Panc1 (cell line): Measurements from ENCODE around the gene CHTF18. TPM values are rescaled to one million over a fixed set of nuclear protein-coding genes. Genes with fewer than 3 reads are reported as not detected.

Experiments used
- ATAC-seq: fragments of 200-7000 bp; cut with Tn5 transposase; 2 replicates; pipeline ENCODE4 v1.9.1; 2020; ENCODE audit warnings: mild to moderate bottlenecking, moderate library complexity
- BruUV-seq: library from RNA; stranded (reverse); fragments of 400-500 nt; replicated peaks from 2 replicates; lab custom pipeline; 2021; lab: Mats Ljungman, UMichigan
- CTCF ChIA-PET: fragments of 300-600 bp; sonication (Branson Sonifier 250); formaldehyde crosslinking; loops from one replicate; lab custom pipeline; 2022; ENCODE audit warnings: antibody characterized with exemption; lab: Charles Lee
- POLR2A ChIA-PET: fragments of 300-600 bp; sonication (Branson Sonifier 250); formaldehyde crosslinking; loops from one replicate; lab custom pipeline; 2022; ENCODE audit warnings: antibody characterized with exemption; lab: Charles Lee
- DNase-seq: peaks from one replicate; pipeline ENCODE4 v3.0.0-alpha.2; 2010; ENCODE audit warnings: low read depth, low spot score
- H3K27ac ChIP-seq: 2 replicates; pipeline ENCODE4 v1.5.1; 2011; ENCODE audit warnings: mild to moderate bottlenecking, low read length, inconsistent platforms
- H3K27me3 ChIP-seq: fragments of 200-500 bp; sonication (Bioruptor generic); 2 replicates; pipeline ENCODE4 v1.6.0; 2014; ENCODE audit warnings: low read length, inconsistent platforms; ENCODE audit not compliant: control insufficient read depth, insufficient read depth
- H3K36me3 ChIP-seq: fragments of 200-500 bp; sonication (Bioruptor generic); 2 replicates; pipeline ENCODE4 v1.5.1; 2014; ENCODE audit warnings: inconsistent platforms, mild to moderate bottlenecking, low read length, moderate library complexity; ENCODE audit not compliant: control insufficient read depth, insufficient read depth
- H3K4me1 ChIP-seq: 2 replicates; pipeline ENCODE4 v1.5.1; 2011; ENCODE audit warnings: inconsistent platforms, mild to moderate bottlenecking, low read length, moderate library complexity; ENCODE audit not compliant: control insufficient read depth, insufficient read depth
- H3K4me3 ChIP-seq, 2 experiments: 2 replicates each; pipeline ENCODE4 v1.5.1; 2011 to 2012; ENCODE audit warnings: low read depth in 2 of 2, low read length in 2 of 2, mild to moderate bottlenecking in 2 of 2, inconsistent platforms in 1 of 2, moderate library complexity in 1 of 2
- H3K9me3 ChIP-seq: fragments of 200-500 bp; sonication (Bioruptor generic); 2 replicates; pipeline ENCODE4 v1.5.1; 2014; ENCODE audit warnings: low read depth, mild to moderate bottlenecking, inconsistent platforms, low read length, moderate library complexity; ENCODE audit not compliant: control insufficient read depth, insufficient read depth
- POLR2AphosphoS5 ChIP-seq: IDR thresholded peaks from 2 replicates; pipeline ENCODE4 v1.6.1; 2012; ENCODE audit warnings: mild to moderate bottlenecking, low read depth, low read length, moderate library complexity
- SIN3A ChIP-seq: IDR thresholded peaks from 2 replicates; pipeline ENCODE4 v1.6.1; 2012; ENCODE audit warnings: low read depth, mild to moderate bottlenecking, low read length, moderate library complexity, borderline replicate concordance; ENCODE audit not compliant: insufficient read depth
- TCF7L2 ChIP-seq: IDR thresholded peaks from 2 replicates; pipeline ENCODE4 v1.6.1; 2011; ENCODE audit warnings: mild to moderate bottlenecking, low read depth, low read length, inconsistent platforms
- in situ Hi-C: cut with HindIII; loops from 2 replicates; pipeline ENCODE4 v1.10.0; 2016; ENCODE audit warnings: low sequenced_read_pairs, low pct_unique_long_range_greater_than_20kb
- intact Hi-C: fragments of 100-400 bp; cut with micrococcal nuclease; formaldehyde crosslinking; loops from one replicate; pipeline ENCODE4 v1.10.0; 2022; ENCODE audit not compliant: unreplicated experiment
- total RNA-seq: library from RNA; stranded (reverse); gene quantifications from one replicate; pipeline ENCODE4 v1.2.1, GENCODE V29; 2021; ENCODE audit not compliant: unreplicated experiment
- TF ChIP-seq, protein P1 (sequence below): fragments of 450-650 bp; IDR thresholded peaks from 2 replicates; pipeline ENCODE4 v1.5.1; 2017; ENCODE audit warnings: mild to moderate bottlenecking
- TF ChIP-seq, protein P2 (sequence below), 2 experiments: IDR thresholded peaks; 2 replicates each; pipeline ENCODE4 v1.6.1; 2011 to 2012; ENCODE audit warnings: low read depth in 2 of 2, control low read depth in 1 of 2, low read length in 1 of 2, mild to moderate bottlenecking in 1 of 2, moderate library complexity in 1 of 2; ENCODE audit not compliant: insufficient read depth in 1 of 2

The CHTF18 gene
- total RNA-seq, 1 experiment from 2014 or later: 118 TPM

DNA sequence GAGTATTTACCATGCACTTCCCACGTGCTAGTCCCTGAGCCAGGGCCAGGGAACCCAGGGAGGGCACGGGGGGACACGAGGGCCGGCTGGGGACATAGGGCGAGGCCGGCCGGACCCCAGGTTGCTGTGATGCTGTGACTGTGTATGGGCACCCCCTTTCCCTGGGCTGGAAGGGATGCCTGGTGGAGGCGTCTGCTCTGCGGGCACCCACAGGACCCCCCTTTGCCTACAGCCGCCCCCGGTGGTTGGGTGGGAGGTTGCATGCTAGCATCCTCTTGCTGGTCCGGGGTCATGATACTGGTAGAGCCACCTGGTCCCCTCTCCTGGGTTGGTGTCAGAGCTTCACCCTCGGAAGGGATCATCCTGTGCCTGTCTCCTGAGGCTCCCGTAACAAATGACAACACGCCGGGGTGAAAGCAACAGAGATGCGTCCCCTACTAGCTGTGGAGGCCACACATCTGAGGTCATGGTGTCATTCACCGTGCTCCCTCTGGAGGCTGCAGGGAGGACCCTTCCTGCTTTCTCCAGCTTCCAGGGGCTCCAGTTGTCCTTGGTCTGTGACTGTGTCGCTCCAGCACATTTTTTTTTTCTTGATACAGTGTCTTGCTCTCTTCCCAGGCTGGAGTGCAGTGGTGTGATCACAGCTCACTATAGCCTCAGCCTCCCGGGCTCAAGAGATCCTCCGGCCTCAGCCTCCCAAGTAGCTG, 44.5 kb upstream of the CHTF18 start:
- TF ChIP-seq POLR2AphosphoS5: no peak
- TF ChIP-seq, protein P1, sequence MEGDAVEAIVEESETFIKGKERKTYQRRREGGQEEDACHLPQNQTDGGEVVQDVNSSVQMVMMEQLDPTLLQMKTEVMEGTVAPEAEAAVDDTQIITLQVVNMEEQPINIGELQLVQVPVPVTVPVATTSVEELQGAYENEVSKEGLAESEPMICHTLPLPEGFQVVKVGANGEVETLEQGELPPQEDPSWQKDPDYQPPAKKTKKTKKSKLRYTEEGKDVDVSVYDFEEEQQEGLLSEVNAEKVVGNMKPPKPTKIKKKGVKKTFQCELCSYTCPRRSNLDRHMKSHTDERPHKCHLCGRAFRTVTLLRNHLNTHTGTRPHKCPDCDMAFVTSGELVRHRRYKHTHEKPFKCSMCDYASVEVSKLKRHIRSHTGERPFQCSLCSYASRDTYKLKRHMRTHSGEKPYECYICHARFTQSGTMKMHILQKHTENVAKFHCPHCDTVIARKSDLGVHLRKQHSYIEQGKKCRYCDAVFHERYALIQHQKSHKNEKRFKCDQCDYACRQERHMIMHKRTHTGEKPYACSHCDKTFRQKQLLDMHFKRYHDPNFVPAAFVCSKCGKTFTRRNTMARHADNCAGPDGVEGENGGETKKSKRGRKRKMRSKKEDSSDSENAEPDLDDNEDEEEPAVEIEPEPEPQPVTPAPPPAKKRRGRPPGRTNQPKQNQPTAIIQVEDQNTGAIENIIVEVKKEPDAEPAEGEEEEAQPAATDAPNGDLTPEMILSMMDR: peak; percentile 45
- CTCF ChIA-PET: interaction anchor here (0.7 kb wide), 1 partner anchor 37 kb away, joined by 3 read pairs; no protein-coding TSS in a partner anchor
- Histone ChIP-seq H3K36me3 (peaks cover 3% of the 10 kb centered on the region; the same call in 1 of the 2 replicates), H3K4me3 (no peak overlapping the region), H3K27ac (no peak overlapping the region), H3K27me3 (no peaks in the 10 kb centered on the region), H3K4me1 (peaks cover 8% of the 10 kb centered on the region; the same call in 1 of the 2 replicates), H3K9me3 (no peaks in the 10 kb centered on the region)
- BruUV-seq: no TSS peak
- POLR2A ChIA-PET: interaction anchor here (0.6 kb wide), 1 partner anchor 66 kb away, joined by 3 read pairs; no protein-coding TSS in a partner anchor
- intact Hi-C loops (loop anchor here (5.0 kb wide), 1 partner anchor 43 kb away; the partner anchor contains the start of genes CHTF18 and RPUSD1), in situ Hi-C loops (no loop called here)
- ATAC-seq (no peak), DNase-seq (no peak)

DNA sequence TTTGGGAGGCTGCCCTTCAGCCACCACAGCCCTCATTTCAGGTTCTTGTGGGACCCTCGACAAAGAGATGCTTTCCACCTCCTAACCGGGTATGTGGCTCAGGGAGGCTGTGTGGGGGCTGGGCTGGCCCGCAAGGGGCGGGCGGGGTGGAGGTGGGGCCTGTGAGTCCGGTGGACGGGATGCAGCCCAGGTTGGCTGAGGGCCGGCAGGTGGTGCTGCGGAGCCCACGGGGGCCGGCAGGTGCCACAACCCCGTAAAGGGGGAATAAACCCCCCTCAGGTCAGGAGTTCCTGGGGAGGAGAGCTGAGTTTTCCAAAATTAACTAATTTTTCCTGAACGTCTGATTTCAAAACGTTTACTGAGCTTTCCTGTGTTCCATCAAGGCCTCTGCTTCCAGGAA, 42.7 kb upstream of the CHTF18 start:
- ChIA-PET CTCF (interaction anchor here (0.6 to 0.8 kb wide), 3 partner anchors 20 to 39 kb away, joined by 3 to 5 read pairs (median 3); no protein-coding TSS in a partner anchor), POLR2A (no interaction called here)
- peak; percentile 69 for ATAC-seq
- TF ChIP-seq TCF7L2 (no peak), SIN3A (no peak), POLR2AphosphoS5 (no peak)
- TF ChIP-seq, protein P1: no peak; the same call in 1 of the 2 replicates
- TF ChIP-seq, protein P2, sequence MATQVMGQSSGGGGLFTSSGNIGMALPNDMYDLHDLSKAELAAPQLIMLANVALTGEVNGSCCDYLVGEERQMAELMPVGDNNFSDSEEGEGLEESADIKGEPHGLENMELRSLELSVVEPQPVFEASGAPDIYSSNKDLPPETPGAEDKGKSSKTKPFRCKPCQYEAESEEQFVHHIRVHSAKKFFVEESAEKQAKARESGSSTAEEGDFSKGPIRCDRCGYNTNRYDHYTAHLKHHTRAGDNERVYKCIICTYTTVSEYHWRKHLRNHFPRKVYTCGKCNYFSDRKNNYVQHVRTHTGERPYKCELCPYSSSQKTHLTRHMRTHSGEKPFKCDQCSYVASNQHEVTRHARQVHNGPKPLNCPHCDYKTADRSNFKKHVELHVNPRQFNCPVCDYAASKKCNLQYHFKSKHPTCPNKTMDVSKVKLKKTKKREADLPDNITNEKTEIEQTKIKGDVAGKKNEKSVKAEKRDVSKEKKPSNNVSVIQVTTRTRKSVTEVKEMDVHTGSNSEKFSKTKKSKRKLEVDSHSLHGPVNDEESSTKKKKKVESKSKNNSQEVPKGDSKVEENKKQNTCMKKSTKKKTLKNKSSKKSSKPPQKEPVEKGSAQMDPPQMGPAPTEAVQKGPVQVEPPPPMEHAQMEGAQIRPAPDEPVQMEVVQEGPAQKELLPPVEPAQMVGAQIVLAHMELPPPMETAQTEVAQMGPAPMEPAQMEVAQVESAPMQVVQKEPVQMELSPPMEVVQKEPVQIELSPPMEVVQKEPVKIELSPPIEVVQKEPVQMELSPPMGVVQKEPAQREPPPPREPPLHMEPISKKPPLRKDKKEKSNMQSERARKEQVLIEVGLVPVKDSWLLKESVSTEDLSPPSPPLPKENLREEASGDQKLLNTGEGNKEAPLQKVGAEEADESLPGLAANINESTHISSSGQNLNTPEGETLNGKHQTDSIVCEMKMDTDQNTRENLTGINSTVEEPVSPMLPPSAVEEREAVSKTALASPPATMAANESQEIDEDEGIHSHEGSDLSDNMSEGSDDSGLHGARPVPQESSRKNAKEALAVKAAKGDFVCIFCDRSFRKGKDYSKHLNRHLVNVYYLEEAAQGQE (IDR thresholded peaks at IDR 0.05; ENCODE audit: insufficient read depth in 1 of 2, low read depth in 2 of 2, low read length in 1 of 2): no peak
- H3K9me3 ChIP-seq: no peaks in the 10 kb centered on the region
- intact Hi-C loops: no loop called here
- H3K27ac ChIP-seq: no peak overlapping the region
- no peaks in the 10 kb centered on the region for H3K36me3 ChIP-seq
- H3K4me3 ChIP-seq: no peak overlapping the region
- no peaks in the 10 kb centered on the region for H3K4me1 ChIP-seq
- DNase-seq: no peak
- BruUV-seq: no TSS peak
- H3K27me3 ChIP-seq: no peaks in the 10 kb centered on the region
- in situ Hi-C loops: no loop called here
